Fibroblast of gingiva (primary cell): Measurements from ENCODE around the gene GOLGA6A.
"Not testable (repeated sequence)": the region's sequence is repeated elsewhere in the genome, so short reads cannot be mapped to it uniquely, and the experiment has no call there.

Source experiments
- DNase-seq: peaks from one replicate; pipeline ENCODE4 v3.0.0-alpha.2; 2011; ENCODE audit warnings: low read depth

GOLGA6A gene

GRCh38 chr15:74108111-74108510, 25.8 kb upstream of the GOLGA6A start:
- DNase-seq = no peak

- peak; percentile 90 for DNase-seq
Measured at GRCh38 chr15:74099963-74100733, 17.8 kb upstream of the GOLGA6A start.

- not testable (repeated sequence) for DNase-seq
Measured at GRCh38 chr15:74096753-74097474, 14.6 kb upstream of the GOLGA6A start.

- not testable (repeated sequence) for DNase-seq
Measured at GRCh38 chr15:74095610-74096009, 13.3 kb upstream of the GOLGA6A start.

- not testable (repeated sequence) for DNase-seq
Measured at GRCh38 chr15:74094567-74094966, 12.2 kb upstream of the GOLGA6A start.

GRCh38 chr15:74075781-74076180, 6.6 kb downstream of the GOLGA6A start:
- DNase-seq = not testable (repeated sequence)

GRCh38 chr15:74072614-74073337, 9.6 kb downstream of the GOLGA6A start:
- DNase-seq = not testable (repeated sequence)

GRCh38 chr15:74072132-74072531, 10.2 kb downstream of the GOLGA6A start:
- DNase-seq = not testable (repeated sequence)

- not testable (repeated sequence) for DNase-seq
Measured at GRCh38 chr15:74071645-74072044, 10.7 kb downstream of the GOLGA6A start.

- DNase-seq = not testable (repeated sequence)
Measured at GRCh38 chr15:74065684-74066411, 16.5 kb downstream of the GOLGA6A start.

- not testable (repeated sequence) for DNase-seq
Measured at GRCh38 chr15:74064822-74065221, 17.5 kb downstream of the GOLGA6A start.

GRCh38 chr15:74064183-74064582, 18.2 kb downstream of the GOLGA6A start:
- DNase-seq = not testable (repeated sequence)

- DNase-seq = not testable (repeated sequence)
Measured at GRCh38 chr15:74063425-74064146, 18.8 kb downstream of the GOLGA6A start.

- DNase-seq = no peak
Measured at GRCh38 chr15:74062671-74063070, 19.7 kb downstream of the GOLGA6A start.

GRCh38 chr15:74062236-74062635, 20.1 kb downstream of the GOLGA6A start:
- DNase-seq = no peak

GRCh38 chr15:74060251-74060650, 22.1 kb downstream of the GOLGA6A start:
- DNase-seq = no peak

- DNase-seq = not testable (repeated sequence)
Measured at GRCh38 chr15:74059050-74059833, 23.1 kb downstream of the GOLGA6A start.

- not testable (repeated sequence) for DNase-seq
Measured at GRCh38 chr15:74056330-74056729, 26.0 kb downstream of the GOLGA6A start.

- DNase-seq = no peak
Measured at GRCh38 chr15:74055804-74056203, 26.5 kb downstream of the GOLGA6A start.

- DNase-seq = peak; percentile 94
Measured at GRCh38 chr15:74053941-74054529, 28.3 kb downstream of the GOLGA6A start.
